ENCODE data around the gene AMER2.

AMER2 gene

DNA sequence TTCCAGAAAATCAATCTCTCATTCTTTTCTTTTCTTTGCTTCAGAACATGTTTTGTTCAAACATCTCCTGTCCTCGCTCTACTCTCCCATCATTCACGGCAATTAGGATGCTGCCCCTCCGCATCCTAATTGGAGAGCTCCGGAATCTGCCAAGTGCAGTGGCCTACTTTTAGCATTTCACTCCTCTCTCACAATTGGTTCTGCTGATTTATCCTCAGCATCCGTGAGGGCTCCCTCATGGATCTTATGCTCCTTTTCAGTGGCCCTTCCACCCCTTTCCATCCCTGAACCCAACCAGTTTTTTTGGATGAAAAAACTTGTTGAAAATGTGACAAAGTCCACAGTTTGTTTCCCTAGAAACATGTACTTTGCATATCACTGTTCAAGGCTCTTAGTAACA lies 22.4 kb downstream of the AMER2 start:
- DNase-seq, result no peak

DNA sequence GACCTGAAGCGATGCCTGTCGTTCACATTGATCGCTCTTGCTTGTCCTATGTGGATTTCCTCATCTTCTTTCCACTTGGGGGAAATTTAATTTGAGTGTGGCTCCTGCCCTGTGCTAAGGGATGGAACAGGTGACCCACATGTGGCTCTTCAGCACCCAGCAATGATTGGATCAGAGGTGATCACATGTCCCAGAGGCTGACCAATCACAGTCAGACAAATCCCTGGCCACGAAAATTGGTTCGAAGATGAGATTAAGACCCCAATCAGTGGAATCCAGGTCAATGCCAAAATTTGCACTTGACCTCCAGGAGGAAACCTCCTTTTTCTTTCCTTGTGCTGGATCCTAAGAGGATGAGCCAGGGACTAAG lies 23.7 kb downstream of the AMER2 start:
- no peak for DNase-seq

DNA sequence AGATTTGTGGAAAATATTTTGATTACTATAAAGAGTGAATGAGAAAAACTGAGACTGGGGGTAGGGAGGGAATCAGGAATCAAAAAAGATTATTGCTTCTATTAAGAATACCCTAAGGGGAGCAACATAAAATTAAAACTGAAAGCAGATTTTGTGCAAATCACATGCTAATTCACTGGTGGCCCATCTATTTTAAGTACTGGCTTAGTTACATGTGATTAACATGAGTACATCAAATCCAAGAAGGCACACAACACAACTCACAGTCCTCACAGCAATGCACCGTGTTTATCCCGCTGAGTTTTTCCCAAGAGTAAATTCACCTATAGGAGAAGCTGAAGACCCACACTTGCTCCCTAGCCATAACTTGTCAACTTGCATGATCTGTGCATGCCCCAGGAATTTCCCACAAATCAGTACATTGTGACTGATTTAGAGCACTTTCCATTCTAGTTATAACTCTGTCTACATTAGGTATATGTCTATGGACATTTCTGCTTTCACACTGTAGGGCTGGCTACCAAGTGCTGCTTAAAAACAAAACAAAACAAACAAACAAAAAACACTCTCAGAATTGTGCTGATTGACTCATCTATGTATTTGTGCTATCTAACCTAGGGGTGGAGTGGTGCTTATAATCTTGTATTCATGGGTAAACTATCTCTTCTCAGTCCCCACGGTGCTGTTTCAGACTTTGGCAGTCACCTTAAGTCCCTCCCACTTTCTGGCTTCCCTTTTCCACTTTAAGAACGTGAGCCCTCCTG lies 24.3 kb downstream of the AMER2 start:
- DNase-seq, result no peak

DNA sequence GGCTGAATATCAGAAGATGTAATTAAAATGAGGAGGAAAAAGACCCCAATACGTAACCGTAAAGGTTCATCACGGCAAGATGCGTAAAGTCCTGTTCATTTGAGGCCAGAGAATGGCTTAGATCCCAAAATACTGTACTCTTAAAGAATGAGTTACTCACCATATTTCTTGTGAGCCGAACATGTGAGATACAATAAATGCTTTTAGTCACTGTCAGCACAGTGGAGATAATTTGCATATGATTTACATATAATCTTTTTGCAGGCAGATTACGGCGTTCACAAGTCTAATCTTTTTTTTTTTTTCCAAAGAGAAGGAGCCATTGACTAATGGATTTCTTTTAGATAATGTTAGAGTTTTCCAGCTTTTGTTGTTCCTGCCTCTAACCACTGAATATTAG lies 28.4 kb downstream of the AMER2 start:
- DNase-seq, result no peak

DNA sequence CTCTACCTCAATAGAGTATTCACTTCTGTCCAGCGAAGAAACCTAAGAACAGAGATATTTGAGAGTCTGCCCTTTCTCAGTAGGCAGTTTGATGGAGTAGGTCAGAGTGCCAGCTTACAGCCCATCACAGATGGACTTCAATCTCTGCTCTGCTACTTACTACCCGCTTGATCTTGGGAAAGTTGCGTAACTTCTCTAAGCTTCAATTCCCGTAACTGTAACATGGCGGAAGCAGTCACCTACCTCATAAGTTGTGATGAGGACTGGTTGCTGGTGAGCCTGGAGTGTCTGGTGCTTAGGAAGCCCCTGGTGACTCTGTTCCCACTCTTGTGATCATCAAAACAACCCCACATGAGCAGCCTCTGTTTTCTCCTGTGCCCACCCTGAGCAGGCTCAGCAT lies 31.0 kb downstream of the AMER2 start:
- no peak for DNase-seq

DNA sequence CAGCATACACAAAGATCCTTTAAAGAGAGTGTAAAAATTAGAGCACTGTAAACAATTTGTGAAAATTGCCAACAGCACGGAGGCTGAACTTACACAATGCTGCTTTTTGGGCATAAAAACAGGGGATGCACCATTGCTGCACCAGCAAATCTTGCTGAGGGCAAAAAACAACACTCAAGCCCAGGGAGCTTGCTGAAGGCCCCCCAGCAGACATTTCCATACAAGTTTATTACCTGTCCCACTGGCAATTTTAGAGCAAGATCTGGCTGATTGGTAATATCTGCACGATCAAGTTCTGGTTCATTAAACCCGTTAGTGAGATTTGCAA lies 34.3 kb downstream of the AMER2 start:
- DNase-seq, result no peak

DNA sequence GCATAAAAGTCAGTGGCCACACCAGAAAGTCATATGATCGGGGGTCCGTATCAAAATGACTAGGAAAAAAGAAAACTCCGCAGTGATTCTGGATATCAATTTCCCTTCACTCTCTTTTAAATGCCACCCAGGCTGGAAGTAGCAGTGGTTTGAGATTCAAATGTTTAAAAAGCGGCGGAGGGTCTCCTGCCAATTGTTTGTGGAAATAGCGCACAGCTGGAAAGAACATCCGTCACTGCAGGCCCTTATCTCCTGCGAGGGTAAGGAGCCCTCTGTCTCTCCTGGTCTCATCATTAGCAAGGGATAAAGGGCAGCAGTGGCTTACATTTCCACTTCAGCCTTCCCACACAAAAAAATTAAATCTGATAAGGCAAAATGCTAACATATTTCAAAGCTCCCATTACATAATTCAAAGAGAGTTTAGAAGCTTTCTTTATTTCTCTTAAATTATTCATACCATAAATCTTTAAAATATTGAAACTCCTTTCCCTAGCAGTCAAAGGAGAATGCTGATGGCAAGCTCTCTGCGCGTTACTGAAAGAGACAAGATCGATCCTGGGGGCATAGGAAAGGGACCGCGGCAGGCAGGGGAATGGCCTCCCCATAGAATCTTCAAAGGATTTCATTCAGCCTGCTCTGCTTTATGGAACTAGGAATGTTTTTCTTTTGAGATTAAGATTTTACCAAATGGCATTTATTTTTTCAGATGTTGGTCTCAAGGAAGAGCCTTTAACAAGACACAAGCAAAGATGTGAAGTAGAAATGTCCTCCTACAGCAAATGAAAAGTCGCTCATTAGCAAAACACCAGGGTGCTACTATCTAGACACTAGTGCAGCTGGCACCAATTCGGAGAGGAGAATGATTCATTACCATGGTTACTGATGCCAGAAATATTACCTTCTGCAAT lies 35.0 kb downstream of the AMER2 start:
- DNase-seq, result no peak

DNA sequence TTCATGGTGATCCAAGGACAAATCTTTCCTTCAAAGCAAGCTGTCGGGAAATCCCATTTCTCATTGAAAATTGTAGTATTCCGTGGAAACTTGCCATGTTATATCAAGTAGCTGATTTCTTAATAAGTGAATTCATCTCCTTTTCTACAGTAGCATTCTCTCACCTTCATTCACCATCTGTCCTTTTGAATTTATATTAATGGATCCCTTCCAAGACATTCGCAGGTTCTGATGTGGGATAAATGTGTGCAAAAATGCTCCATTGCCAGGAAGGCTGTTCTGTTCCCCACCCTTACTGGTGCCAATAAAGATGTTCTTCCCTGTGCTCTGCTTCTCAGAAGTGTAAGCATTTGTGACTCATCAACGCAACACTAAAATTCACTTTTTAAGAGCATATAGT lies 36.2 kb downstream of the AMER2 start:
- no peak for DNase-seq

DNA sequence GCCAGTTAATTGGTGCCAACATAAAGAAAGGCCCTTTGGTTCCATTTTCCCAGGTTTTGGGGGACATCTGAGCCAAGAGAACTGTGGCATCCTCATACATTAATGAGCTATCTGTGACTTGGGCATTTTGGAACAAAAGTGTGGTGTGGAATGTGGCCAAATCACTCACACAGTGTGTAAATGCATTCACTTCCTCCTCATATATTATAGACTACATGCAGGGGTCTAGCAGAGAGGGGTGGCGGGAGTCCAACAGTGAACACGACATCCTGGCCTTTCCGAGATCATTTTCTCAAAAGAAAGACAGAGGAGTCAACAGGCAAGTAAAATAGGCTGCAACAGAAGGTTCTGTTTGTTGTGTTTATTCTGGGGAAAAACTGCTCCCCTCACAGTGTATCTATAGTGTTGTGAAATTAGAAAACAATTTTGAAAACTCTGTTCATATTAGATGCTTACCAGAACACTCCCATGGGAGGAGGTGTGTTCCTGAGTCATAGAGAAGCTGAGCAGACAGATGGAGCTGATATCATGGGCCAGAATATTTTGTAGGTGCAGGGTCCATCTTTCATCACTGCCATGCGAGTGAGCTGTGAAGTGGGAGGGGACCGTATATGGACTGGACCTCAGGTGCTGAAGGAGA lies 39.2 kb downstream of the AMER2 start:
- no peak for DNase-seq

DNA sequence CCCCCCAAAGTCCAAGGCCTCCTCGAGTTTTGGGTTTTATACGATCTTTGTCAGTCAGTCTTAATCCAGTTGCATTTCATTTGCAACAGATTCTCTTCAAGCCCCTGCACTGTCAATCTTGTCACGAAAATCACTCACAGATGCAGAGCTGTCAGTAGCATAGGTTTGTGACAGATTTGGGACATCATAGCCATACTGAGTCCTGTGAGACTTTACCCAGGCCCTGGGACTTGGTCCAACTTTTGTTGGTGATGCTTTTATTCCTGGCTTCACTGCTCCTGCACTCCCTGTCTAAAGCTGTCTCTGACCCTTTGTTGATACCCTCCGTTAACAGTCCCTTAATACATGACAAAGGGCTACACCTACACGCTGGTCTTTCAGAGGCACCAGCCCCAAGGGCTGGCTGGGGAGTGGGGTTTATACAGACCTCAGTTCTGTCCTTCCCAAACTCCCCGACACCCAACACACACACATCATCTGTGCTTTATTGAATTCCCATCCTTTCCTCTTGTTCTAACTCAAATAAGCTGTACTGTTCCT lies 40.1 kb downstream of the AMER2 start:
- no peak for DNase-seq

DNA sequence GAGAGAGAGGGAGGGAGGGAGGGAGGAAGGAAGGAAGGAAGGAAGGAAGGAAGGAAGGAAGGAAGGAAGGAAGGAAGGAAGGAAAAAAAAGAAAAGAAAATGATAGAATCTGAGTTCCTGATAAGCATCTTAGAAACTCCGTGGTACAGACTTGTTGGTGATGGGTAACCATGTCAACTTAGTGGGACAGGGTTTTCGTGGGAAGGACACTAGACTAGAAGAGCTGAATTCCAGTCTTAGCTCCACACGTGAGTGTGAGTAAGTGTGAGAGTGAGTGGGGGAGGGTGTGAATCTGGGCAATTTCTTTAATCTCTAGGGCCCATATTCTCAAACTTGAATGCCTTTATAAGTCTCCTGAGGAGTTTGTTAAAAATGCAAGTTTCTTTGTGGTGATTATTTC lies 41.1 kb downstream of the AMER2 start:
- DNase-seq, result no peak

DNA sequence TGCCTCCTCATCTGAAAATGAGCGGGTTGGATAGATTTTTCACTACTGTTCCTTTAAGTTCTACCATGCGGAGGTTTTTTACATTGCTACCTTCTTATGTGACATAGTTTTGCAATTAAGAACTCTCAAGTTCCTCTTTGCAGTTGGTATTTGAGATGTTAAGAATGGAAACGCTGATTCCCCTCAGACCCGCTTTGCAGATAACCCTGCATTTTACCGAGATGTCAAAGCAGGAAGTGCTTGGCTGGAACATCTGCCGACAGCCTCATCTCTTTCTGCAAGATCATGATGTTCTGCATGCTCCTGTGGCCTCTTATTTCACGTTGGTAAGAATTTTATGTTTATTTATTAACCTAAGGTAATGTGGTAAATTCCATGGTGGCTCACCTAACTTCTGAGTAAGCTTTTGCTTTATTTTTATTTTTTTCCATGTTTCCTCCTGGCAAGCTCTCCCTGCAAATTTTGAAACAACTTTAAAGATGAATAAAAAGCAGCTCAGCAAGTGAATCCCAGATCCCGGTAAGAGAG lies 53.6 kb downstream of the AMER2 start:
- DNase-seq, result no peak

DNA sequence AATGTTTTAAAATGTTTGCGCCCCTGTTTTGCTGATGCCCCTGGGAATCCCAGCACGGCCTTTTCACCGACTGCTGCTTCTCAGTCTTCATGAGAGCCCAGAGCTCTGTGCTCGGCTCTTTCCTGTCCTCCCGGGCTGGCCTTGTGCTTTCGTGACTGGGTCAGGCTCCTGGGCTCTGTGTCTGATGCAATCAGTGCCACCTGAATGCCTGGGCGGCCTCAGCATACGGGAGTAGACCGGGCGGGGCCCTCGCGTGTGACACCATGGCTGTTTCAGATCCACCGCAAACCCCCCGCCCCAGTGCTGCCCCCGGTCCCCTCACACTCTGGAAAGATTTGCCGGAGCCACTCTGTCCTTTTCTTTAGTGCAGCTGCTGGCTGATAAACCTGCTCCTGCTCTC lies 54.8 kb downstream of the AMER2 start:
- DNase-seq, result no peak

DNA sequence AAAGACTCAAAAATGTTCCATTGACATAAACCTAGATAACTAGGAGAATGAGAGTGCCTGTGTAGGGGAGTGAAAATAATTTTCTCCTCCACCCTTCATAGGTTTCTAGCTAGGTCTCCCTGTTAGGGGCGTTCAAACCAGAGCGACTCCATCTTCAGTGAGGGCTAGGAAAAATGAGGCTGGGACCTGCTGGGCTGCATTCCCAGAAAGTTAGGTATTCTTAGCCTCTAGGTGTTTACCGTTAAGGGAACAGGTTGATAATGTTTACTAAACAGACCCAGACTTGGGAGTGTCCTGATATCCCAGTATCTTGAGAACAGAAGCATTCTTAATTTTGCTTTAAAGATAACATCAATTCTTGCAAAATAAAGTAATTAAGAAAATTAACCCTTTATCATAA lies 56.0 kb downstream of the AMER2 start:
- no peak for DNase-seq

DNA sequence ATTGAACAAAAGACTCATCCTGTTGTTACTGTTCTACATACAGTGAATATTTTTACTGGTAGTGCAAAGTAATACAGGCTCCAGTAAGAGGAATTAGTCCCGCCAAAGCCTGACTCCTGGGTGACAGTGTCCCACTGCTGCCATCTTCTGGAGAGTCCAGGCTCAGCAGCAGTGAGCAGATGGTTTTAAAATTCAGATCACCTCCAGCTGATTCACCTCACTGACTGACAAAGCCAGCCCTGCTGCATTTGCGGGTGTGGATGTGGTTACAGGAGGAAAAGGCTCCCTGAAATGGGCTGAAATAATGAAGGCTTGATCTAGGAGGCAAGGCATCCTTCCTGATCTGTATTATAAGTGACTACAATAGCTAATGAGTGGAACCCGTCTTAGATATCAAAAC lies 57.9 kb downstream of the AMER2 start:
- peak; percentile 46 for DNase-seq

DNA sequence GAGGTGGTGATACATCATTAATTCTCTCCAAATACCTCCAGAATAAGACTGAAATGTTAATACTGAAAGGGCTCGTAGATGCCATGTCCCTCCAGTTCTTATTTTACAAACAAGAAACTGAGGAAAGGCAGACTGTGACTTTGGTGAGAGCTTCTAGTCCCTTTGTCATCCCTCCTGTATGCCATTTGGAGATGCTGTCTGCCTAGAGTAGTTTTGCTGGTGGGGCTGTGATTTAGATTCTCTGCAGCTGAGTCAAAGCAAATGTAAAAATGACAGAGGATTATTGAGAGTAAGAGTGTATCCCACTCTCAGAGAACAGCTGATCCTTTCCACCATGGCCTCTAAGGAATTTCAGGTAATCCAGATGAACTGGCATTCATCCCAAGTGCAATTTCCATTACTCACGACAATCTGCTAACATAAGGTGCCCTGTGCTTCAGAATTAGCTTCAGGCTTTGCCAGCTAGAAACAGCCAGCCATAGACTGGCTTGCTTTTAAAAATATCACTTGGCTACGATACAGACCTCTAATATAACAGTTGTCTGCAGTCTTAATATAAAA lies 59.3 kb downstream of the AMER2 start:
- DNase-seq, result no peak

Measured in CD4-positive, alpha-beta T cell treated with Interleukin-21 for 1 hour (primary cell).